Measurements from ENCODE around the gene SLC25A11.
"Not testable (repeated sequence)": the region's sequence is repeated elsewhere in the genome, so short reads cannot be mapped to it uniquely, and the experiment has no call there.

SLC25A11 gene

GRCh38 chr17:4932756-4933155, 7.1 kb downstream of the SLC25A11 start:
- H3K4me3 ChIP-seq (ENCODE audit: low read depth in 1 of 2, low read length in 1 of 2), result no peak overlapping the region
- H3K9me3 ChIP-seq, result no peaks in the 10 kb centered on the region
- peaks cover 24% of the 10 kb centered on the region for H3K36me3 ChIP-seq
- H3K27ac ChIP-seq, result no peak overlapping the region
- H3K27me3 ChIP-seq, result peaks cover 16% of the 10 kb centered on the region
- no peak for TF ChIP-seq CTCF (IDR thresholded peaks at IDR 0.05)
- H3K4me1 ChIP-seq (ENCODE audit: control insufficient read depth in 1 of 2, insufficient read depth in 1 of 2, low read depth in 1 of 2, low read length in 1 of 2), result peaks cover 11 to 24% of the 10 kb centered on the region in 2 experiments

GRCh38 chr17:4931963-4932362, 7.9 kb downstream of the SLC25A11 start, which contains the start of gene GP1BA:
TSS of gene GP1BA (plus strand) at chr17:4932277. CDS start at chr17:4932605, 328 bp downstream.
- peaks cover 11 to 24% of the 10 kb centered on the region in 2 experiments for H3K4me1 ChIP-seq (ENCODE audit: control insufficient read depth in 1 of 2, insufficient read depth in 1 of 2, low read depth in 1 of 2, low read length in 1 of 2)
- H3K36me3 ChIP-seq, result peaks cover 16% of the 10 kb centered on the region
- no peak within 1 kb of the TSS for H3K27ac ChIP-seq
- H3K4me3 ChIP-seq (ENCODE audit: low read depth in 1 of 2, low read length in 1 of 2), result no peak within 1 kb of the TSS
- no peak for TF ChIP-seq CTCF (IDR thresholded peaks at IDR 0.05)
- no peaks in the 10 kb centered on the region for H3K9me3 ChIP-seq
- H3K27me3 ChIP-seq, result peaks cover 16% of the 10 kb centered on the region

- Histone ChIP-seq H3K4me1 (ENCODE audit: control insufficient read depth in 1 of 2, insufficient read depth in 1 of 2, low read depth in 1 of 2, low read length in 1 of 2) (peaks cover 1 to 14% of the 10 kb centered on the region in 2 experiments), H3K4me3 (ENCODE audit: low read depth in 1 of 2, low read length in 1 of 2) (no peak overlapping the region), H3K27ac (no peak overlapping the region), H3K9me3 (no peaks in the 10 kb centered on the region), H3K27me3 (peaks cover 9% of the 10 kb centered on the region), H3K36me3 (peaks cover 4% of the 10 kb centered on the region)
- TF ChIP-seq CTCF (IDR thresholded peaks at IDR 0.05), result no peak
Measured at GRCh38 chr17:4928881-4929280, 11.0 kb downstream of the SLC25A11 start.

GRCh38 chr17:4926577-4927335, 13.1 kb downstream of the SLC25A11 start:
- H3K27me3 ChIP-seq; H3K27ac ChIP-seq; H3K4me3 ChIP-seq (ENCODE audit: low read depth in 1 of 2, low read length in 1 of 2); H3K4me1 ChIP-seq (ENCODE audit: control insufficient read depth in 1 of 2, insufficient read depth in 1 of 2, low read depth in 1 of 2, low read length in 1 of 2); H3K36me3 ChIP-seq; H3K9me3 ChIP-seq: not testable (repeated sequence)

DNA sequence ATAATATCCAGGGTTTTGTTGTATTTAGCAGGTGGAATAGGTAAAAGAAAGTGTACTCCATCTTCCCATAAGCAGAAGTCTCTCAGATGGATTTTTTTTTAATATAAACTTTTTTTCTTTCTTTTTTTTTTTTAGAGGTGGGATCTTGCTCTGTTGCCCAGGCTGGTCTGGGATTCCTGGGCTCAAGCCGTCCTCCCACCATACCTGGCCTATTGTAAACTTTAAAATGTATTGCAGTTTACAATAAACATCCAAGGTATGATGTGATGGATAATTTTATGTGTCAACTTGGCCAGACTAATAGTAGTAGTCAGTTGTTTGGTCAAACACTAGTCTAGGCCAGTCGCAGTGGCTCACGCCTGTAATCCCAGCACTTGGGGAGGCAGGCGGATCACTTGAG, 18.5 kb downstream of the SLC25A11 start:
- H3K27ac ChIP-seq, result no peak overlapping the region
- peaks cover 9 to 11% of the 10 kb centered on the region in 2 experiments for H3K4me1 ChIP-seq (ENCODE audit: control insufficient read depth in 1 of 2, insufficient read depth in 1 of 2, low read depth in 1 of 2, low read length in 1 of 2)
- no peaks in the 10 kb centered on the region for H3K27me3 ChIP-seq
- H3K36me3 ChIP-seq, result no peaks in the 10 kb centered on the region
- TF ChIP-seq CTCF (IDR thresholded peaks at IDR 0.05), result no peak
- H3K4me3 ChIP-seq (ENCODE audit: low read depth in 1 of 2, low read length in 1 of 2), result no peak overlapping the region
- H3K9me3 ChIP-seq, result no peaks in the 10 kb centered on the region

DNA sequence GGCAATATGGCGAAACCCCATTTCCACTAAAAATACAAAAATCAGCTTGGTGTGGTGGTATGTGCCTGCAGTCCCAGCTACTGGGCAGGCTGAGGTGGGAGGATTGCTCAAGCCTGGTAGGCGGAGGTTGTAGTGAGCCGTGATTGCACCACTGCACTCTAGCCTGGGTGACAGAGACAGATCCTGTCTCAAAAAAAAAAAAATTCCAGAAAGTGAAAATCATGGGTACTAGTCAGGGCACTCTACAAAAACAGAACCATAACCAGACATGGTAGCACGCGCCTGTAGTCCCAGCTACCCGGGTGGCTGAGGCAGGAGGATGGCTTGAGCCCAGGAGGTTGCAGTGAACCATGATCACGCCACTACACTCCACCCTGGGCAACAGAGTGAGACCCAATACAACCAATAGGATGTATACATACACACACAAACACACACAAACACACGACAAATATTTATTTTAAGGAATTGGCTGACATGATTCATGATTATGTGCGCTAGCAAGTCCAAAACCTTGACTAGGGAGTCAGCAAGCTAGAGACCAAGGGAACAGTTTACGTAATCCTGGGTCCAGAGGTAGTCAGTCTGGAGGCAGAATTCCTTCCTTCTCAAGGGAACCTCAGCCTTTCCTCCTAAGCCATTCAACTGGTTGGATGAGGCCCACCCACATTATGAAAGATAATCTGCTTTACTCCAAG, 19.3 kb downstream of the SLC25A11 start:
- H3K27ac ChIP-seq, result peak overlapping the region; percentile 39
- no peak for TF ChIP-seq CTCF (IDR thresholded peaks at IDR 0.05)
- no peaks in the 10 kb centered on the region for H3K9me3 ChIP-seq
- H3K4me1 ChIP-seq (ENCODE audit: control insufficient read depth in 1 of 2, insufficient read depth in 1 of 2, low read depth in 1 of 2, low read length in 1 of 2), result peaks cover 9 to 11% of the 10 kb centered on the region in 2 experiments
- H3K36me3 ChIP-seq, result no peaks in the 10 kb centered on the region
- no peak overlapping the region for H3K4me3 ChIP-seq (ENCODE audit: low read depth in 1 of 2, low read length in 1 of 2)
- no peaks in the 10 kb centered on the region for H3K27me3 ChIP-seq

All from neutrophil (primary cell).